GM21390 (cell line): Measurements from ENCODE around the gene GTPBP4.
A peak's percentile ranks its signal among the peaks of the same experiment; 100 is the strongest.

Experiments
- ATAC-seq: cut with Tn5 transposase; IDR thresholded peaks from one replicate; pipeline ENCODE4 v1.9.1; 2021; ENCODE audit not compliant: unreplicated experiment

GTPBP4 gene

DNA sequence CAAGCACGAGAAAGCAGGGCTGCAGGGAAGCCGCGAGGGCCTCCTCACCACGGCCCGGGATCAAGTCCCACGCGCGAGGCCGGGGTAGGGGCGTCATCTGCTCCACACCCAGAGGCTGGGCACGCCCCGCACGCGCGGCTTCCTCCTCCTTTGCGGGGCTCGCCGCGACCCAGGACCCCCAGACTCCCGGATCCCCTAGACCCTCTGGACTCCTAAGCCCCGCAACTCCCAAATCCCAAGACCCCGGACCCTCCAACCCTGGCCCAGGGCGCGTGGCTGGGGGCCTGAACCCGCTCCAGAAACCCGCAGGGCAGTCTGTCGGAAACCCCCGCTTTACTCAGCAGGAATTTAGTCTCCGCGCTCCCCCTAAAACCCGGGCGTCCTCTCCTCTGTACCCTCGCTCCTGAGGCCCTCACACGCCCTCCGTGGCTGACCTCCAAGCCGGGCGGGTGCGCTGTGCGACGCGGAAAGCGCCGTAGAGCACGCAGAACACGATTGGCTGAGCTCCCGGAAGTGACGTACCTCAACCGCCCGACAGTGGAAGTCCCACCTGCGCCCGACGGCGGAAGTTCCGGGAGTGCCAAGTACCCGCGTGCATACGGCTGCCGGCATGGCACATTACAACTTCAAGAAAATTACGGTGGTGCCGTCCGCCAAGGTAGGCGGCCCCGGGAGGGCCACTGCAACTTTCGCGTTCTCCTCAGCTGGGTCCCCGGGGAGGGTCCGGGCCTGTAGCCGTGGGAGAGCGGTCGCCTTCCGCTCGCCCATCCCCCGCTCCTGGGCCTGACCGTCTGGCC, at the start of gene GTPBP4:
Gene GTPBP4, plus strand, starts transcription at position 565 of the 797 bp plus-strand sequence. Its CDS starts 46 bp downstream, at position 611.
- ATAC-seq = peak; percentile 95

DNA sequence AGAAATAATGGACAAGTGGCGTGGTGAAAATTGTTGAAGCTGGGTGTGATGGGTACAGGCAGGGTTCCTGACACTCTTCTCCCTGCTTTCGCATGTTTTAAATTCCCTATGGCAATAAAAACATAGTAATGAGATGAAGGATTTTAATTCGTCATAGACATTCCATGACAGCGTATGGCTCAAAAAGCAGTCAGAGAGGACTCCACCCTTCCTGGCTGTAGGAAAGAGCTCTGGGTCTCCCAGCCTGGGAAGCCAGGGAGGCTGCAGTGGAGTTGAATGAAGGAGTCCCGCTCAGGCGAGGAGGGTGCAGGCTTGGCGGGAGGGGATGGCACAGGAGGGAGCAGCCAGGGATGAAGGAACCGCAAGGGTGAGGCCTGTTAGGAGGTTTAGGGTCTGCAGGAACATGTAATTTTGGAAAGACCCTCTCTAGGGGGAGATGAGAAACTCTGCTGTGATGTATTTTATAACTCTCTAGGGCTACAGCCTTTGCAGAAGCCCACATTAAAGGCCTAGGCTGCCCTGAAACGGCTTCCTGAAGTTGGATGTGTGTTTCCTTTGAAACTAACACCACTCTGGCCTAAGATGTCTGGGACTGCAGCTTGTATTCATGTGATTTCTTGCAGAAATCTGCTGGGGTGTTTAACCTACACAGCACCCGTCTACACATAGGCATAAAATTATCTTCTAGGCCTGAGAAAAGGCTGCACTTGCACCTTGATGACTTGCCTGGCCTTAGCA, 49.1 kb upstream of the GTPBP4 start:
- ATAC-seq = no peak

DNA sequence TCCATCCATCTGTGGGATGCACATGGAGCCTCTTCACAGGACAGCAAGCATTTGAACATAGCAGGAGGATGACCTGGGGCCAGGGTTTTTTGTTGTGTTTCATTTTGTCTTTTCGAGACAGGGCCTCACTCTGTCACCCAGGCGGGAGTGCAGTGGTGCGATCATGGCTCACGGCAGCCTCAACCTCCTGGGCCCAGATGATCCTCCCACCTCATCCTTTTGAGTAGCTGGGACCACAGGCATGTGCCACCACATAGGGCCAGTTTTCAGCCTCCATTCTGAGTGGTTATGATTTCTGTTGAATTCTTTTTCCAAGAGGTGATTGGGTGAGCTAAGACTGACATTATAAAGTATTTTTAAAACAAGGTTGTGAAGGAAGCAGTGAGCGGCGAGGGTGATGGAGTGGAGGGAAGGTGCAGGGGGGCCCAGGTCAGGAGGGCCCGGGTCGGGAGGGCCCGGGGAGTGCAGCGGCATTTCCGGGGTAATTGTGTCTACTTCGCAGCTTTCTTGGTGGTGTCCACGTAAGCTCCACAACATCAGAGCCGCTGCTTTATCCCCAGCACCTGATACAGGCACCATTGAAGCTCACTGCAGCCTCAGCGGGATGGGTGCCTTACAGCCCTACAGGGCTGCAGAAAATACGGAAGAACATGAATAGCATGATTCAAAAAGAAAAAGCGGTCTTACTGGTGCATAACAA, 44.8 kb upstream of the GTPBP4 start:
- peak; percentile 53 for ATAC-seq

DNA sequence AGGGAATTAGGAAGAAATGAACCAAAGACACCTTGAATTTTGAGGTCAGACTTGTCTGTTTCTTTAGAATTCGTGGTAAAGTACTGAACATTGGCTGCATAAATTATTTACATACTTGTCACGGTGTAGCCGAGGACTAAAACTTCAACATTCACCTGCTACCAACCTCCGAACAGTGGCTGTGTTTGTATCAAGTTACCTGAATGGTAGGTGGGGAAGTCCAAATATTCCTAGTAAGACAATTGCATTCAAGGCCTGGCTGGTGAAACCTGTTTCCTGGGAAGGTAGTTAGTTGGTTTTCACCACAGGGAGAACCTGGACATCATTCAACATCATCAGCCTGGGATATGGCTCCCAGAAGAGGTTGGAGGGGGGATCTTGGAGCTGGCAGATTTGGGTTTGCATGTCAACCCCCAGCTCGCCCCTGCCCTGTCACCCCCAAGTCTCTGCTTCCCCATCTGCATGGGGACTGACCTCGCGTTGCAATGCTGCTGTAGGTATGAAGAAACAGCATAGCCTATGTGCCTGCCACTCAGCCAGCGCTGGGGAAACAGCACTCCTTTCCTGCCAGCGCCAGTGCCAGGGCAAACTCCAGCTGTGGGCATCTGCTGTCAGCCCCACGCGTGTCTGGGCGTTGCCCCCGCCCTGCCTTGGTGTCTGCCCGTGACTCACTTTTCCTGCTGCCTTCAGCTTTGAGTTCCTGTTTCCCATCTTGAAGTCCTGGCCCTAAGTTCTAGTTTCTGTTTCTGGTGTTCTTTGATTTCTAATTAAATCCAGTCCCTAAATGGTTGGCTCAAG, 44.0 kb upstream of the GTPBP4 start:
- peak; percentile 41 for ATAC-seq

DNA sequence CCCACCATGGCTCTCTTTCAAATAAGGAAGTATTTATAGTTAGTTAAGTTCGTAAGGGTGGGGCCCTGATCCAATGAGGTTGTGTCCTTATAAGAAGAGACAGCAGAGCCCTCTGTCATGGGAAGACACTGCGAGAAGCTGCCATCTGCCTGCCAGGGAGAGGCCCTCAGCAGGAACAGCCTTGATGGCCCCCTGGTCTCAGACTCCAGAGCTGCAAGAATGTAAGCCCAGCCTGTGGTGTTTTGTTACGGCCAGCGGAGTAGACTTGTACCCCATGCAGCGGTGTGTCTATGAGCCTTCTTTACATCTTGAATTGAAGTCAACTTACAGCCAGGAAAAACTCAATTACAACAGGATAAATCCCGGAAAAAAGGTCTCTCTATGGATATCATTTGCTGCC, 42.5 kb upstream of the GTPBP4 start:
- ATAC-seq = no peak

DNA sequence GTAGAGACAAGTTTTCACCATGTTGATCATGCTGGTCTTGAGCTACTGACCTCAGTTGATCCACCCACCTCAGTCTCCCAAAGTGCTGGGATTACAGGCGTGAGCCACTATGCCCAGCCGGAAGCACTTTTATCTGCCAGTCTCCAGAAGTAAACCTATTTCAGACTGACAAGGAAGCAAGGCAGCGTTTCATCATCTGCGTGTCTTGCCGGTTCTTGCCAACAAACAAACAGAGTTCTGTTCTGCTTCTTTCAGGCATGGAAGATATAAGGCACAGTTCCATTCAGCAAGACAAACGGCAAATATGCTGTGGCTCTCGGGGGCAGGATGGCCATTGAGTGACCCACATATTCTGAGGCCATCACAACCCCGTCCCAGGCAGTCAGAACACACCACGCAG, 41.2 kb upstream of the GTPBP4 start:
- ATAC-seq = no peak

DNA sequence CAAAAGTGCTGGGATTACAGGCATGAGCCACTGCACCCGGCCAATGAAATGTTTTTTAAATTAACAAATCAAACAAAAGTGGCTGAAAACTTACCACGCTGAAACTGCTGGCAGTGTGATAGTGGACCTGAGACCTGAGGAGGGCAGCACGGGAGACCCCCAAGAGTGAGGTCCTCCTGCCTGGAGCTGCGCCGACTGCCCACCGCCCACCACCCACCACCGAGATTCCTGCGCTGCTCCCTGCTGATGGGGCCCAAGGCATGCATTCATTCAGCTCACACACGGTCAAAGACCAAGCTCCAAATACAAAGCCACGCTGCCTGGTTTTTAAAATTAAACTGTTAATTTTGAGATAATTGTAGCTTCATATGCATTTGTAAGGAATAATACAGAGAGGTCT, 40.4 kb upstream of the GTPBP4 start:
- no peak for ATAC-seq

DNA sequence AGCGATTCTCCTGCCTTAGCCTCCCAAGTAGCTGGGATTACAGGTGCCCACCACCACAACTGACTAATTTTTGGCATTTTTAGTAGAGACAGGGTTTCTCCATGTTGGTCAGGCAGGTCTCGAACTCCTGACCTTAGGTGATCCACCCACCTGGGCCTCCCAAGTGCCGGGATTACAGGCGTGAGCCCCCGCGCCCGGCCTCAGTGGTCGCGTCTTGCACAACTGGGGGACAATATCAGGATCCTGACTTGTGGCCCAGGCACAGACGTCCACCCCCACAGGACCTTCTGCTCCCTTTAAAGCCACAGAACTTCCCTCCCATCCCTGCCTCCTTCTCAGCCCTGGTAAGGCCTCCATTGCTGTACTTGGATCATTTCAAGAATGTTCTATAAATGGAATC, 39.9 kb upstream of the GTPBP4 start:
- no peak for ATAC-seq

DNA sequence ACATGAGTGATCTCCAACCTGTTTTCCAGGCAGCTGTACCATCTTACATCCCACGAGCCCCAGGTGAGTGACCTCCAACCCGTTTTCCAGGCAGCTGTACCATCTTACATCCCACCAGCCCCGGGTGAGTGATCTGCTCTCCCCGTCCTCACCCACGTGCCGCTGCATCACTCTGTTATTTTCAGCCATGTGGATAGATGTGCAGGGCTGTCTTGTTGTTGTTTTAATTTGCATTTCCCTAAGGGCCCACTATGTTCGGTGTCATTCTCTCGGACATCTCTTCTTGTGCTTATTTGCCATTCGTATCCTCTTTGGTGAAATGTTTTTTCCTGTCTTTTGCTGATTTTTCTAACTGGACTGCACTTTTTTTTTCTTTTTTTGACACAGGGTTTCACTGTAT, 38.8 kb upstream of the GTPBP4 start:
- ATAC-seq = no peak

DNA sequence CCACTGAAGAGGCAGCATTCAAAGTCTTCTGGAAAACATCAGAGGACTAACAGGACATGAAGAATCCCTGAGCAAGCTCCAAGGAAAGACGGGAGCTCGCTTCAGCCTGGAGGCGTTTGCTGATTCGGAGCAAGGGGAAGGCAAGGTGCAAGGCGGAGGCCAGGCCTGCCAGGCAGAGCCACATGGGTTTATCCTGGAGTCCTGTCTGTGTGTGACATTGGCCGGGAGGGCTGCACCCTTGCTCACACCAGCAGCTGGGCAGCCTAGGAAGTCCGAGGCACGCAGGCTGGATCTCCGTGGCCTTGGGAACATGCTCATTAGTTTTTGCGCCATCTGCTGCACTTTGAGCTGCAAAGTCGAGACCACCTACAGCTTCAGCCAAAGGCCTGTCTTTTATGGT, 34.4 kb upstream of the GTPBP4 start:
- ATAC-seq = no peak

DNA sequence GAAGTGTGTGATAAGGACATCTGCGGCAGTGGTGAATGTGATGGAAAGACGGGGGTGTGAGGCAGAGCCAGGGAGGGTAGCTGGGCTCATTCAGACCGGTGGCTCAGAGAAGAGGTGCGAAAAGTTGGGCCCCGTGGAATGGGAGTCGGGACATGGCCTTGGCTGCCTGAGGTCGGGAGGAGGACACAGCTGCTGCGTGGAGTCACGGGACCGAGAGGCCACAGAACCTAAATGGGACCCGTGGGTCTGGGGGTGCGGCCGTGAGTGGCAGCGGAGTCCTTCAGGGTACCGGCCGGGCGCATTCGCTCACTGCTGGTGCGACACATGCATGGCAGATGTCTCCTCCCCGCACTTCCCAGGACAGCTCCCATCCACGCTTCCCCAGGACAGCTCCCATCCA, 33.8 kb upstream of the GTPBP4 start:
- ATAC-seq = no peak

DNA sequence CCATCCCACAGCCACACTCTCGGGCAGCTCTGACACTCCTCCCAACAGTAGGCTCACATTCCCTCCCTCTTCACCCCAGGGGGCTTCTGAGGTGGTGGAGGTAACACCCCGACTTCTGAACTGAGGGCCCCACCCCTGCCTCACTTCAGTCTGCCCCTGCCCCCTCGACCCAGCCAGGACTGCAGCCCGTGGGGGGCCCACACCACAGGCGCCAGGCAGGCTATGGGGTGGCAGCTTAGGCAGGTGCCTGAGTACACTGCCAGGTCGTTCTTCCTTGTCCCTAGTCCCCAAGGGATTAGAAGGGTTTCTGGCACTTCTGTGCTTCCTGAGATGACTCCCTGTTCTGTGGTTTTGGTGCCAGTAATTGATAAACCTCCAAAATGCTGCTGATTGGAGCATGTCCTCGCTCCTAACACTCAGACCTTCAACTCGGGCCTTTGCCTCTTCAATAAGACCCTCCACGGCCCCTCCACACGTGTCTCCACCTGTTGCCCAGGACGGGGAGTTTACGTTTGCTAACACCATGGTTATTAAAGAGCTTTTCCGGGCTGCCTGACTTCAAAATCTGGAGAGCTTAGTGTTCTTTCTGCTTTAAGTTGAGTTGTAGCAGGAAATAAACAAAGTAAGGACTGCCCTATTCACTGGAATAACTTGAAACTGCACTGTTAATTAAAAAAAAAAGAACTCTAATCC, 33.0 kb upstream of the GTPBP4 start:
- ATAC-seq = no peak

DNA sequence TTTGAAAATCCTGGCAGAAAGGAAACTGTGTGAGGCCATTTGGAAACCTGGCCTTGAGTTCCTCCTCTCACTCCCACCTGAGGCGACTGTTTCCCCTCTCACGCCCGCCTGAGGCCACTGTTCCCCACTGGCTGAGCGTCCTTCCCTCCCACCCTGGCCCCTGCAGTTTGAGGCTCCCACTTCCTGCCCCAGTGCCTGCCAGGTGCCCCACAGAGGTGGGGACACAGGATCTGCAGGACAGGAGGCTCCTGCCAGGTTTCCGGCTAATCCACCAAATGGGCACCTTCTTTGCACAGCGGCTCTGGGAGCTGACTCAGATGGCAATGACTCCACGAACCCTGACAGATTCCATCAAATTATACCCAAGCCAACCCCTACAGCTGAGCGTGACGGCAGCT, 32.4 kb upstream of the GTPBP4 start:
- ATAC-seq = no peak

DNA sequence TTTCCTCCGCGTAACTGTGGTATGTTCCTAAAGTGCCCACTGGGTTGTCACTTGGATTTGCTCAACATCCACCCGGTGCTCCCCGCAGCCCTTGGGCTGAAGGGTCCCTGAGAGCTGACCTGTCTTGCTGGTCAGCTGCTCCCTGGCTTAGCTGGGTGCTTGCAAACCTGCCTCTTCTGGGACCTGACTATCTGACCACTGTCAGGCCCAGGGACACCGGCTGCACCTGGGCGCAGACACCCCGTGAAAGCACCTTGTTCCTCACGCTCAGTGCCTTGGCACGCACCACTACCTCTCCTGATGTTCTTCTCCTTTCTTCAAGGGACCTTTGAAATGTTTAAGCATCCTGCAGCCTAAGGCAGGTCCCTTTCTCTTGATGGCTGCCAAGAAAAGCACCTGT, 30.1 kb upstream of the GTPBP4 start:
- ATAC-seq = no peak

DNA sequence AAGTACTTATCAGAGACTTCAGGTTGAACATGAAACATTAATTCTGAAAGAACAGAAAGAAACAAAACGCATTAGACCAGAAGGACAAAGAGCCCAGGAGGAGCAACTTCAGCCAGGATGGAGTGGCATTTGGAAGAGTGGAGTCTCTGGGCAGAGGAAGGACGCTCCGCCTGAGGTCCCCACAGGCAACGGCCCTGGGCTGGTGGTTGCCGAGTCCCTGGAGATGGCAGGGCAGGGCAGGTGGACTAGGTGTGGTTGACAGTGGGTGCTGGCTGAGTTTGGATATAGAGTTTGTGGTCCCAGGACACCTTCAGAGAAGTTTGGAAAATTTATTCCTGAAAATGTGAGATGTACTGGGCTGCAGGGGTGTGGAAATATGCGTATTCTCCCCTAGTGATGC, 29.4 kb upstream of the GTPBP4 start:
- ATAC-seq = no peak

DNA sequence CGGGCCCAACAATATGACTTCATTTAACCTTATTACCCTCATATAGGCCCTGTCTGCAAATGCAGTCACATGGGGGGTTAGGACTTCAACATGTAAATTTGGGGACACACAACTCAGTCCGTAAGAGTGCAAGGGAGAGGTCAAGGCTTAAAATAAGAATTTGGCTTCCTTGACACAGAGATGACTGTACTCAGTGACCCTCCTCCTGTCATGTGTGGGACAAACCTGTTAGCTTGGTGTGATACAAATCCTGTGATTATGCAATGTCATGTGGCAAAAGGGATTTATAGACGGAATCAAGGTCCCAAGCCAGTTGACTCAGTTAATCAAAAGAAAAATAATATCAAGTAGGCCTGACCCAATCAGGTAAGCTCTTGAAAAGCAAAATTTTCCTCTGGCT, 25.9 kb upstream of the GTPBP4 start:
- no peak for ATAC-seq

DNA sequence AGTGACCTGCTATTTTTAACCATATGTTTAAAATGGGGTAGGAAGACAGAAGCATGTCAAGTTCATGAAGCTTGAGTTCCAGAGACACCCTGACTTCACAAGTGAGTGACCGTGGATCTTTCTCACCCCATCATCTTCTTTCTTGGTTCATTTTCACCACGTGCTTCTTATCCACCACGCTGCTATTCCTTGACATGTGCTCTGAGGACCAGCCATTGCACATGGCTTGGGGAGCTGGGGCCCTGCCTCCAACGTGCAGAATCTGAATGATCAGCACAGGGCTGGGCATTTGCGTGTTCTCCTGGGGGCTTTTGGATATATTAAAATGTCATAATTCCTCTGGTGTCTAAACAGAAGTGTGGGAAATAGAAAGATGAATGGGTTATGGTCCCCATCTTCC, 25.0 kb upstream of the GTPBP4 start:
- ATAC-seq = no peak

DNA sequence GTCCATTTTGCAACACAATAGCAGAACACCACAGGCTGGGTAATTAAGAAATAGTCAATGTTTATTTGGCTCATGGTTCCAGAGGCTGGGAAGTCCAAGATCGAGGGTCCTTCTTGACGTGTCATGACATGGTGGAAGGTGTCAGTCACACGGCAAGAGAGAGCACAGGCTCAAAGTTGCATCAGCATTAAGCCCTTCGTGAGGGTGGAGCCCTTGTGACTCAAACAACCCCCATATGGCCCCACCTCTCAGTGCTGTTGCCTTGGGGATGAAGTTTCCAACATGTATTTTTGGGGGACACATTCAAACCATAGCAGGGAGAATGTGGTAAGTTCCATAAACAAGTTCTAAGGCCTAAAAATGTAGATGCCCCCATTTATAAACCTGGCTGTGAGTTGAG, 24.6 kb upstream of the GTPBP4 start:
- ATAC-seq = no peak

DNA sequence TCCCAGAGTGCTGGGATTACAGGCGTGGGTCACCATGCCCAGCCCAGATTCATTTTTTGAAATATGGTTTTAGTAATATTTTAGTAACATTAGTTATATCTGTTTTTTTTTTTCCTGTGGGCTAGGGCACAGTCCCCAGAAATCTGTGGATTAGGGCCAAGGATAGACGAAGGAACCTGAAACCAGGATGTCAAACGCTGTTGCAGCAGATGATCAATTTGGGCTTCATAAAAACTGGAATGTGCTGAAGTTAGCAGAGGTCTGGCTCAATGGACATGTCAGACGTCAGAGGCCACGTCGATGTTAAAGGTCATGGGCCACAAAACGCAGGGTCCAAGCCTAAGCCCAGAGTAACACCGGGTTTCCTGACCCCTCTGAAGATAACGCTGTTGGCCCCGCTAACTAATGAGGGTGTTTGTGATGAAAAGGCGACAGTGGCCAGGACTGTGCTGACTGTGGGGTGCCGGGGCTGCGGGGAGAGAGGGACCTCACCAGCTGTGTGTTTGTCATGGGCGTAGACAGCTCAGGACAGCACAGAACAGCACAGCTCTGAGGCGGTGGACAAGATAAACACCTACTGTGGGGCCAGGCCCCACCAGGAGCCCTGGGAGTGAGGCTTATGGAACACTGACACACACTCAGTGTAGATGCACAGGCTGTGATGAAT, 23.8 kb upstream of the GTPBP4 start:
- no peak for ATAC-seq

DNA sequence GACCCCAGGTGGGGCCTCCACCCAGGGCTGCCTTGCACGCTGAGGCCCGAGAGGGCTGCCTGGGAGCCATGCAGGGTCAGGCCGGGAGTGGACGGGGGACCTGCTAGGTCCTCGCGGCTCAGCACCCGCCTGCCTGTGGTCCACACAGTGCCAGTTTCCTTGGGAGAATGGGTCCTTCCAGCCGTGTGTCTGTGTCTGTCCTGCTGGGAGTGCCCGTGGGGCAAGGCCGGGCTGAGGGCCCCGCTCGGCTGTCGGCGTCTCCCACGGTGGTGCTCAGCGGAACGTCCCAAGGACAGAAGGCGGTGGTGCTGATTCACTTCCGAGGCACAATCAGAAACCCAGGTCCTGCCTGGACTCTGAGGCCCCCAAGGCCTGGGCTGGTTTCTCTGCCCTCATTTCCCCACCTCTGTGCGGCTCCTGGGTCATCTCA, 23.2 kb upstream of the GTPBP4 start:
- no peak for ATAC-seq
